Common myeloid progenitor, CD34-positive (primary cell): ENCODE results near the gene FKBP3.
A peak's percentile ranks its signal among the peaks of the same experiment; 100 is the strongest.

Source experiments
- CTCF ChIA-PET: fragments of 350-600 bp; sonication (Branson Sonifier 250); formaldehyde crosslinking; loops from one replicate; lab custom pipeline; 2021; ENCODE audit warnings: antibody characterized with exemption; lab: Charles Lee
- POLR2A ChIA-PET: fragments of 350-600 bp; sonication (Branson Sonifier 250); formaldehyde crosslinking; loops from one replicate; lab custom pipeline; 2021; ENCODE audit warnings: antibody characterized with exemption; lab: Charles Lee
- DNase-seq, 3 donors: peaks; one replicate each; pipeline versions ENCODE4 v3.0.0 to v3.0.0-alpha.2; 2013
- H3K27ac ChIP-seq, 2 experiments: 1 replicate in 1 of 2; 2 replicates in 1 of 2; pipeline ENCODE4 v1.7.0; 2013; ENCODE audit warnings: inconsistent platforms in 2 of 2, low read length in 2 of 2, mild to moderate bottlenecking in 2 of 2, low read depth in 1 of 2, moderate library complexity in 1 of 2; ENCODE audit not compliant: severe bottlenecking in 2 of 2, insufficient read depth in 1 of 2, poor library complexity in 1 of 2
- H3K27me3 ChIP-seq, 5 experiments: replicated peaks in 2 of 5; 1 replicate in 3 of 5; 2 replicates in 2 of 5; pipeline versions ENCODE4 v1.6.1 to v1.7.0; 2013; ENCODE audit warnings: low read length in 4 of 5, mild to moderate bottlenecking in 2 of 5, moderate library complexity in 2 of 5, inconsistent platforms in 1 of 5; ENCODE audit not compliant: insufficient read depth in 5 of 5, control insufficient read depth in 4 of 5
- H3K36me3 ChIP-seq, 4 experiments: 1 replicate in 2 of 4; 2 replicates in 2 of 4; pipeline versions ENCODE4 v1.6.1 to v1.7.0; 2013; ENCODE audit warnings: low read length in 3 of 4, control low read depth in 1 of 4, mild to moderate bottlenecking in 1 of 4; ENCODE audit not compliant: control insufficient read depth in 4 of 4, insufficient read depth in 4 of 4
- H3K4me1 ChIP-seq, 4 experiments: 1 replicate in 3 of 4; 2 replicates in 1 of 4; pipeline versions ENCODE4 v1.6.1 to v1.7.1; 2013; ENCODE audit warnings: low read length in 3 of 4, mild to moderate bottlenecking in 3 of 4, control low read depth in 1 of 4, inconsistent platforms in 1 of 4, moderate library complexity in 1 of 4; ENCODE audit not compliant: control insufficient read depth in 4 of 4, insufficient read depth in 4 of 4; ENCODE audit errors: control extremely low read depth in 1 of 4
- H3K4me3 ChIP-seq, 7 experiments: 1 replicate in 4 of 7; 2 replicates in 3 of 7; pipeline versions ENCODE4 v1.5.1 to v1.7.0; 2013; ENCODE audit warnings: mild to moderate bottlenecking in 7 of 7, low read length in 6 of 7, moderate library complexity in 6 of 7, inconsistent platforms in 2 of 7, low read depth in 2 of 7, control low read depth in 1 of 7; ENCODE audit not compliant: insufficient read depth in 4 of 7, control insufficient read depth in 1 of 7; ENCODE audit errors: extremely low read depth in 1 of 7
- H3K9me3 ChIP-seq, 5 experiments: 1 replicate in 4 of 5; 2 replicates in 1 of 5; pipeline versions ENCODE4 v1.6.1 to v1.7.1; 2013; ENCODE audit warnings: low read length in 4 of 5, mild to moderate bottlenecking in 2 of 5, inconsistent platforms in 1 of 5, low read depth in 1 of 5, moderate library complexity in 1 of 5; ENCODE audit not compliant: control insufficient read depth in 4 of 5, insufficient read depth in 2 of 5; ENCODE audit errors: control extremely low read depth in 1 of 5
- WGBS: methylation state at CpG from one replicate; pipeline ENCODE4 v1.1.5; 2013; ENCODE audit not compliant: insufficient coverage; 5-methylcytosine and 5-hydroxymethylcytosine counted together

Gene FKBP3

GRCh38 chr14:45095143-45095542 lies 39.1 kb downstream of the FKBP3 start:
- CTCF ChIA-PET = interaction anchor here (0.7 to 1.4 kb wide), 3 partner anchors 11 to 116 kb away, joined by 3 to 6 read pairs (median 3); partner anchors contain the start of gene PRPF39
- POLR2A ChIA-PET = no interaction called here
- Histone ChIP-seq H3K4me3 (no peak overlapping the region), H3K4me1 (peaks cover 0 to 4% (median 0%) of the 10 kb centered on the region in 4 experiments), H3K27me3 (no peaks in the 10 kb centered on the region), H3K9me3 (no peaks in the 10 kb centered on the region), H3K36me3 (peaks cover 9 to 53% (median 27%) of the 10 kb centered on the region in 4 experiments), H3K27ac (no peak overlapping the region)
- WGBS = 80% methylated on average over 1 of the region's 4 CpGs
- DNase-seq = no peak

- peaks cover 4 to 47% (median 23%) of the 10 kb centered on the region in 4 experiments for H3K36me3 ChIP-seq
- POLR2A ChIA-PET = no interaction called here
- CTCF ChIA-PET = interaction anchor here (0.9 to 1.4 kb wide), 3 partner anchors 10 to 158 kb away, joined by 3 to 6 read pairs (median 3); partner anchors contain the start of gene PRPF39
- WGBS = 100% methylated on average over 1 of the region's 2 CpGs
- no peak overlapping the region for H3K27ac ChIP-seq
- no peak for DNase-seq
- H3K4me1 ChIP-seq = peaks cover 0 to 4% (median 1%) of the 10 kb centered on the region in 4 experiments
- no peaks in the 10 kb centered on the region for H3K9me3 ChIP-seq
- H3K4me3 ChIP-seq = no peak overlapping the region
- H3K27me3 ChIP-seq = no peaks in the 10 kb centered on the region
Observed at GRCh38 chr14:45094275-45094674, 40.0 kb downstream of the FKBP3 start.

DNA sequence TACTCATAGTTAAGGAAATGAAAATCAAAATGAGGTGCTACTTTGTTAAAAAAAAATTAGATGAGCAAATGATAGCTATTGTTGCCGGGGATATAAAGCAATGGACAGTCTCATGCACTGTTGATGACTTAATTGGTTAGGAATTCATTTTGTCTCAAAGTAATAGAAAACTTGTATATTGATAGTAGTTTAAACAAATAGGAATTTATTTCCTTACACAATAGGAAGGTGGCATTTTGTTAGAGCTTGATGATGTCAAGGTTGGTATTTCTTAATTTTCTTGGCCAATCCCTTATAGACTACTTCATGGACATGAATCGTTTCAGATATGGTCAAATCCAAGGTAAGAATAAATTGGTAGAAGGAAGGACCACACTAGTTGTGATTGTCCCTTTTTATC lies 42.6 kb downstream of the FKBP3 start:
- Histone ChIP-seq H3K4me1 (peaks cover 0 to 6% (median 2%) of the 10 kb centered on the region in 4 experiments), H3K9me3 (no peaks in the 10 kb centered on the region), H3K36me3 (peaks cover 0 to 25% (median 13%) of the 10 kb centered on the region in 4 experiments), H3K27ac (no peak overlapping the region), H3K27me3 (no peaks in the 10 kb centered on the region), H3K4me3 (no peak overlapping the region)
- no peak for DNase-seq
- POLR2A ChIA-PET = interaction anchor here (1.0 kb wide), 1 partner anchor 156 kb away, joined by 3 read pairs; no protein-coding TSS in a partner anchor
- CTCF ChIA-PET = no interaction called here
- no CpG with 5 or more reads among the region's 2 CpGs for WGBS

DNA sequence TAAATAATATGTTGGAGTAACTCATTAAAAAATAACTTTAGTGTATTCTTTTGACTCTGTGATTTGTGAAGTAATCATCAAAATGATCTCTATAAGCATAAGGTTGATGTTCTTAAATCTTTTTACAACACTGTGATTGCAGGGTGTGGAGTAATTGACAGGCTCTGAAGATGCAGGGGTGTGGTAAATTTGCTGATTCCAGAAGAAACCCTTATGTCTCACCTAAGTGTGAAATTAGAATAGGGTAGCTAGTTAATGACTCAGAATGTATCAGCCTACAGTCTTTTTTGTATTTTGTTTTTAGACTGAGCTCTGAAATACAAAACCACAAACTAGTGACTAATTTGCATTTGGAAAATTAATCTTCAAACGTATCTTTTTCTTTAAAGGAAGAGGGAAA lies 44.5 kb downstream of the FKBP3 start:
- ChIA-PET CTCF (interaction anchor here (1.3 kb wide), 1 partner anchor 176 kb away, joined by 3 read pairs; no protein-coding TSS in a partner anchor), POLR2A (no interaction called here)
- DNase-seq = peak in 2 of 3 donors; percentile 32 to 58
- WGBS = no CpG with 5 or more reads among the region's 1 CpG
- Histone ChIP-seq H3K9me3 (no peaks in the 10 kb centered on the region), H3K4me3 (no peak overlapping the region), H3K36me3 (peaks cover 0 to 7% (median 2%) of the 10 kb centered on the region in 4 experiments), H3K27ac (no peak overlapping the region), H3K4me1 (peaks cover 0 to 22% (median 7%) of the 10 kb centered on the region in 4 experiments), H3K27me3 (no peaks in the 10 kb centered on the region)

DNA sequence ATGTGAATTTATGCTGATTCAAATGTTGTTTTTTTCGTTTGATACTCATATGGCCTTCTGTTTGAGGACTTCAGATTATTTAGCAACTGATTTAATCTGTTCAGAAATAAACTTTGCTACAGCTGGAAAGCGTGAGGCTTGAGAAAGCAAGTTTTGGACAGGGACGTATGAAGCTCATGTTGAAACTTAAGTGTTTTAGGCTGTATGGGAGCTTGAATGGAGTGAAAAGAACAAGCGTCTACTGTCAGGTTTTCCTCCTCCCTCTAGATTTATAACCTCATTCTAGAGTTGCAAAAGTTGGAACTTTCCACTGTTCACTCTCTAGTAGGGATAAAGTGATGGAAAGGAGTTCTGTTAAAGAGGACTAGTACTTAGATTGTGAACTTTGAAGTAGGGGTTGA lies 49.3 kb downstream of the FKBP3 start:
- ChIA-PET POLR2A (no interaction called here), CTCF (interaction anchor here (0.9 to 2.2 kb wide), 5 partner anchors 10 to 171 kb away, joined by 3 to 6 read pairs (median 3); partner anchors contain the start of gene MIS18BP1)
- H3K9me3 ChIP-seq = no peaks in the 10 kb centered on the region
- H3K4me3 ChIP-seq = peak overlapping the region in 6 of 7 experiments; percentile 64 to 93 (median 86)
- no peaks in the 10 kb centered on the region for H3K27me3 ChIP-seq
- no peaks in the 10 kb centered on the region for H3K36me3 ChIP-seq
- peak overlapping the region; percentile 88 to 90 for H3K27ac ChIP-seq
- WGBS = no CpG with 5 or more reads among the region's 4 CpGs
- peaks cover 0 to 31% (median 8%) of the 10 kb centered on the region in 4 experiments for H3K4me1 ChIP-seq
- DNase-seq = peak in 1 of 3 donors; percentile 8

- CTCF ChIA-PET = interaction anchor here (0.5 to 2.2 kb wide), 6 partner anchors 11 to 170 kb away, joined by 3 to 6 read pairs (median 4); no protein-coding TSS in a partner anchor
Observed at GRCh38 chr14:45083976-45084722, 50.1 kb downstream of the FKBP3 start, which contains the start of gene PRPF39. PRPF39 (plus strand) TSS chr14:45084116; CDS start chr14:45095240, 11,124 bp downstream.

More at GRCh38 chr14:45083976-45084722, 50.1 kb downstream of the FKBP3 start, which contains the start of gene PRPF39:
- WGBS = under 1% methylated on average over 27 of the region's 49 CpGs
- DNase-seq = peak; percentile 91 to 97 (median 96)
- peak within 1 kb of the TSS; percentile 88 to 90 for H3K27ac ChIP-seq
- H3K4me1 ChIP-seq = peaks cover 0 to 29% (median 8%) of the 10 kb centered on the region in 4 experiments
- peak within 1 kb of the TSS; percentile 64 to 93 (median 87) for H3K4me3 ChIP-seq
- no peaks in the 10 kb centered on the region for H3K36me3 ChIP-seq
- H3K9me3 ChIP-seq = no peaks in the 10 kb centered on the region
- POLR2A ChIA-PET = no interaction called here
- no peaks in the 10 kb centered on the region for H3K27me3 ChIP-seq
